ENCODE measurements around the gene TRA2B.

GRCh38 chr3:185880600-185880999 lies 57.2 kb downstream of the TRA2B start:
- TF ChIP-seq USF2 (IDR thresholded peaks at IDR 0.05; ENCODE audit: low read length) (no peak), TEAD4 (IDR thresholded peaks at IDR 0.05; ENCODE audit: low read depth, low read length) (no peak), TAF7 (optimal IDR thresholded peaks at IDR 0.05; ENCODE audit: borderline replicate concordance, low read depth, low read length) (no peak), GTF2F1 (IDR thresholded peaks at IDR 0.05; ENCODE audit: borderline replicate concordance, low read depth, low read length) (no peak), CTCF (IDR thresholded peaks at IDR 0.05; ENCODE audit: control extremely low read depth in 1 of 3, insufficient read depth in 1 of 3, low read depth in 1 of 3, low read length in 3 of 3) (no peak), POLR2AphosphoS5 (IDR thresholded peaks at IDR 0.05; ENCODE audit: low read depth, low read length) (no peak)

All from H1 (cell line).